H7 (cell line): Measurements from ENCODE around the gene RYR1. TPM values are rescaled to one million over a fixed set of nuclear protein-coding genes. Genes with fewer than 3 reads are reported as not detected.
"Not testable (repeated sequence)": the region's sequence is repeated elsewhere in the genome, so short reads cannot be mapped to it uniquely, and the experiment has no call there.

Source experiments
- DNase-seq: peaks from one replicate; pipeline ENCODE4 v3.0.0; 2012
- H3K27me3 ChIP-seq: 2 replicates; pipeline ENCODE4 v1.6.0; 2011; ENCODE audit warnings: mild to moderate bottlenecking, low read length; ENCODE audit not compliant: control insufficient read depth, insufficient read depth
- H3K36me3 ChIP-seq: replicated peaks from 2 replicates; pipeline ENCODE4 v1.5.1; 2011; ENCODE audit warnings: low read length; ENCODE audit not compliant: control insufficient read depth, insufficient read depth
- H3K4me3 ChIP-seq: 2 replicates; pipeline ENCODE4 v1.5.1; 2011; ENCODE audit warnings: low read depth, mild to moderate bottlenecking, control low read depth, low read length, moderate library complexity; ENCODE audit not compliant: insufficient read depth
- total RNA-seq: library from RNA; depleted of rRNA; stranded (reverse); fragments of >200 nt; shearing (Covaris generic); gene quantifications from 2 replicates; pipeline ENCODE4 v1.2.3, GENCODE V29; 2014

Gene RYR1
- total RNA-seq, 1 experiment from 2014 or later = 17.9 TPM

DNA sequence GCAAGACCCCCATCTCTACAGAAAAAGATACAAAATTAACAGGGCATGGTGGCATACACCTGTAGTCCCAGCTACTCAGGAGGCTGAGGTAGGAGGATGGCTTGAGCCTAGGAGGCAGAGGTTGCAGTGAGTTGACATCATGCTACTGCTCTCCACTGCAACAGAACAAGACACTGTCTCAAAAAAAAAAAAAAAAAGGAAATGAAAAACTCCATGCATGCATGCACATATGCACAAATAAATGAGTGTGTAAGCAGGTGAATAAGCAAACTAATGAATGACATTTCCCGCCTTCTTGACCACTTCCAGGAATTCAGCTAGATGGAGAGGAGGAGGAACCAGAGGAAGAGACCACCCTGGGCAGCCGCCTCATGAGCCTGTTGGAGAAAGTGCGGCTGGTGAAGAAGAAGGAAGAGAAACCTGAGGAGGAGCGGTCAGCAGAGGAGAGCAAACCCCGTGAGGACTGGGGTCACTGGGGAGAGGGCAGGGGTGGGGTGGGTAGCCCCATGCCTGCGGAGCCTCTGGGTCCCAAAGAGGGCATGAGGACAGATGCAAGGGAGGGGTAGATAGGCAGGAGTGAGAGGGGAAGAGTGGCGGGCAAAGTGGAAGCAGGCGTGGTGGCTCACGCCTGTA, 58.8 kb downstream of the RYR1 start:
- Histone ChIP-seq H3K36me3 (peaks cover 22% of the 10 kb centered on the region), H3K4me3 (no peak overlapping the region)
- DNase-seq = no peak

DNA sequence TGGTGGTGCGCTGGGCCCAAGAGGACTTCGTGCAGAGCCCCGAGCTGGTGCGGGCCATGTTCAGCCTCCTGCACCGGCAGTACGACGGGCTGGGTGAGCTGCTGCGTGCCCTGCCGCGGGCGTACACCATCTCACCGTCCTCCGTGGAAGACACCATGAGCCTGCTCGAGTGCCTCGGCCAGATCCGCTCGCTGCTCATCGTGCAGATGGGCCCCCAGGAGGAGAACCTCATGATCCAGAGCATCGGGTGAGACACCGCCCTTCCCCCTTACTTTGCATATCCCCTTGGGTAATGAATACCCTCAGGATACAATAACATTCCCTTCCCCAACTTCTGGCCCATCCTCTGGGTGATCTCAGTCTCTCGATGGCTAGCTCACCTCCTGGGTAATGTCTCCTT, 60.9 kb downstream of the RYR1 start:
- H3K4me3 ChIP-seq = no peak overlapping the region
- peak; percentile 76 for DNase-seq
- no peaks in the 10 kb centered on the region for H3K27me3 ChIP-seq
- peaks cover 18% of the 10 kb centered on the region for H3K36me3 ChIP-seq

More for the DNA sequence above, 58.8 kb downstream of the RYR1 start:
- no peaks in the 10 kb centered on the region for H3K27me3 ChIP-seq

DNA sequence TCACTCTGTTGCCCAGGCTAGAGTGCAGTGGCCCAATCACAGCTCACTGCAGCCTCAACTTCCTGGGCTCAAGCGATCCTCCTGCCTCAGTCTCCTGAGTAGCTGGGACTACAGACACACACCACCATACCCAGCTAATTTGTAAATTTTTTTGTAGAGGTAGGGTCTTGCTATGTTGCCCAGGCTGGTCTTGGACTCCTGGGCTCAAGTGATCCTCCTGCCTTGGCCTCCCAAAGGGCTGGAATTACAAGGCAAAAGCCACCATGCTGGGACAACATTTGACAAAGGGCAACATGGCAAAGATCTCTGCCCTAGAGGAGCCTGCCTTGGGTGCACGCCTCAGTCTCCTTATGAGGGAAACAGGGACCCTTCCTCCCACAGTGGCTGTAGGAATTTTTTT, 61.9 kb downstream of the RYR1 start:
- peaks cover 11% of the 10 kb centered on the region for H3K36me3 ChIP-seq
- H3K4me3 ChIP-seq, H3K27me3 ChIP-seq, DNase-seq: not testable (repeated sequence)

DNA sequence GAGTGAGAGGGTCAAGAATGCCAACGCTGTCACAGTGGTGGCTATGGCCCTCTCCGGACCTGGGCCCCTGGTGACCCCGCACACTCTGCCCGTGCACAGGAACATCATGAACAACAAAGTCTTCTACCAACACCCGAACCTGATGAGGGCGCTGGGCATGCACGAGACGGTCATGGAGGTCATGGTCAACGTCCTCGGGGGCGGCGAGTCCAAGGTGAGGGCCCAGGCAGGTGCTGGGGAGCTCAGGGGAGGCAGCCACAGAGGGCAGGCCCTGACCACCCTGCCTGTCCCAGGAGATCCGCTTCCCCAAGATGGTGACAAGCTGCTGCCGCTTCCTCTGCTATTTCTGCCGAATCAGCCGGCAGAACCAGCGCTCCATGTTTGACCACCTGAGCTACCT, 62.6 kb downstream of the RYR1 start:
- Histone ChIP-seq H3K27me3 (no peaks in the 10 kb centered on the region), H3K36me3 (peaks cover 12% of the 10 kb centered on the region), H3K4me3 (no peak overlapping the region)
- no peak for DNase-seq

DNA sequence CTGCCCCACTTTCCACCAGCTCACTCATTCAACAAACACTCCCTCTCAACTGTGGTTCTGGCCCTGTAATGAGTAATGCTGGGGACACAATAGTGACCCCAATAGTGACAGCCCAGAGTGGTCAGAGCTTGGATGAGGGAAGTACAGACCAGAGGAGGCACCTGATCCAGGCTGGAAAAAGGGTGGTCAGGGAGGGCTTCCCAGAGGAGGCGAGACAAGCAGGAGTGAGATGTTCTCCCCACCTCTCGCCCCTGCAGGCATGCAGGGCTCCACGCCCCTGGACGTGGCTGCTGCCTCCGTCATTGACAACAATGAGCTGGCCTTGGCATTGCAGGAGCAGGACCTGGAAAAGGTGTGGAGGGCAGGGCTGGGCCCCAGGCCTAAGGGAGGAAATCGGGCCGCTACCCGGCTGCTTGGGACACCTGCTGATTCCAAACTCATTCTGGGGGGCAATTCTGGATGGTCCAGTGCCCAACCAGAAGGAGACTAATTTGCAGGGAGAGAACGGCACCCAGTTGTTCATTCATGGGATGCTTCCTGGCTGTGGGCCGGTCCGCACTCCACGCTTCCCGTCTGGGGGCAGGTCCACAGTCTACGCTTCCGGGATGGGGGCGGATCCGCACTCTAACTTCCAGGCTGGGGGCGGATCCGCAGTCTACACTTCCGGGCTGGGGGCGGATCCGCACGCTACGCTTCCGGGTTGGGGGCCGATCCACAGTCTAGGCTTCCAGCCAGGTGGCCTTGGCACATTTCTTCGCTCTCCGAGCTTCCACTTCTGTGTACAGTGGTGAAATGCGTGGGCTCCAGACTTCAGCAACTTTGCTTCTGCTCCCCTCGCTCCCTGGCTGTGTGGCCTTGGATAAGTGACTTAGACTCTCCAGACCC, 63.4 kb downstream of the RYR1 start:
- H3K4me3 ChIP-seq = no peak overlapping the region

DNA sequence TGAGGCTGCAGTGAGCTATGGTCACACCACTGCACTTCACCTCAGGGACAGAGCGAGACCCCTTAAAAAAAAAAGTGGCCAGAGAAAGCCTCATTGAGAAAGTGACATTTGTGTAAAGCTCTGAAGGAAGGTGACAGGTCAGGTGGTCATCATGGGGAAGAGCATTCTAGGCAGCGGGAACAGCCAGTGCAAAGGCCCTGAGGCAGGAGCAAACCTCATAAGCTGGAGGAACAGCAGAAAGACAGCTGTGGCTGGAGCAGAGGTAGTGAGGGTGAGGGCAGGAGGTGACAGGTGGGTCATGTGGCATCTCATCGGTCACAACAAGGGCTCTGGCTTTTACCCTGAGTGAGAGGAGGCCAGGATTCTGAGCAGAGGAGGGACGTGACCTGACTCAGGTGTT, 64.4 kb downstream of the RYR1 start:
- H3K4me3 ChIP-seq = no peak overlapping the region
- no peak for DNase-seq
- H3K27me3 ChIP-seq = no peaks in the 10 kb centered on the region
- H3K36me3 ChIP-seq = peaks cover 10% of the 10 kb centered on the region

More for the DNA sequence above, 63.4 kb downstream of the RYR1 start:
- Histone ChIP-seq H3K36me3 (peaks cover 12% of the 10 kb centered on the region), H3K27me3 (no peaks in the 10 kb centered on the region)
- DNase-seq = no peak

DNA sequence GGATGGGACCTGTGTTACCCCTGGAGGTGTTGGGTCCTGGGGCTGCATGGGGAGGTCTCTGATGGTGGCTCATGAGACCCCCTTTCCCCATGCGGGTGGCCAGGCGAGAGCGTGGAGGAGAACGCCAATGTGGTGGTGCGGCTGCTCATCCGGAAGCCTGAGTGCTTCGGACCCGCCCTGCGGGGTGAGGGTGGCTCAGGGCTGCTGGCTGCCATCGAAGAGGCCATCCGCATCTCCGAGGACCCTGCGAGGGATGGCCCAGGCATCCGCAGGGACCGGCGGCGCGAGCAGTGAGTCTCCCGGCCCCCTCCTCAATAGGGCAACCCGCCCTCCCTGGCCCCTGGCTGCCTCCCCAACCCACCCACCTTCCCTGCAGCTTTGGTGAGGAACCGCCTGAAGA, 66.0 kb downstream of the RYR1 start:
- H3K36me3 ChIP-seq = peaks cover 15% of the 10 kb centered on the region
- no peaks in the 10 kb centered on the region for H3K27me3 ChIP-seq
- no peak for DNase-seq
- H3K4me3 ChIP-seq = no peak overlapping the region

DNA sequence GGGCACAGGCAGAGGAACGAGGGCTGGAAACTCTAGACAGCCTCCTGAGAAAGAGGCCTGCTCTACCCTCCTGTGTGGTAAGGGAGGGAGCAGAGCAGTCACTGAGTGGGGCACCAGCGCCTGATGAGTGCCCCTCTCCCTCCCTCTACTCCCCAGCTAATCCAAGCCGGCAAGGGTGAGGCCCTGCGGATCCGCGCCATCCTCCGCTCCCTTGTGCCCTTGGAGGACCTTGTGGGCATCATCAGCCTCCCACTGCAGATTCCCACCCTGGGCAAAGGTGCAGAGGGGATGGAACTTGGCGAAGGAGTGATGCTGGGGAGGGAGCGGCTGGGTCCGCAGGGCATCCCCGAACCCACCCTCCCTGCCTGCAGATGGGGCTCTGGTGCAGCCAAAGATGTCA, 67.0 kb downstream of the RYR1 start:
- peak; percentile 57 for DNase-seq
- Histone ChIP-seq H3K27me3 (no peaks in the 10 kb centered on the region), H3K4me3 (no peak overlapping the region), H3K36me3 (peaks cover 14% of the 10 kb centered on the region)

DNA sequence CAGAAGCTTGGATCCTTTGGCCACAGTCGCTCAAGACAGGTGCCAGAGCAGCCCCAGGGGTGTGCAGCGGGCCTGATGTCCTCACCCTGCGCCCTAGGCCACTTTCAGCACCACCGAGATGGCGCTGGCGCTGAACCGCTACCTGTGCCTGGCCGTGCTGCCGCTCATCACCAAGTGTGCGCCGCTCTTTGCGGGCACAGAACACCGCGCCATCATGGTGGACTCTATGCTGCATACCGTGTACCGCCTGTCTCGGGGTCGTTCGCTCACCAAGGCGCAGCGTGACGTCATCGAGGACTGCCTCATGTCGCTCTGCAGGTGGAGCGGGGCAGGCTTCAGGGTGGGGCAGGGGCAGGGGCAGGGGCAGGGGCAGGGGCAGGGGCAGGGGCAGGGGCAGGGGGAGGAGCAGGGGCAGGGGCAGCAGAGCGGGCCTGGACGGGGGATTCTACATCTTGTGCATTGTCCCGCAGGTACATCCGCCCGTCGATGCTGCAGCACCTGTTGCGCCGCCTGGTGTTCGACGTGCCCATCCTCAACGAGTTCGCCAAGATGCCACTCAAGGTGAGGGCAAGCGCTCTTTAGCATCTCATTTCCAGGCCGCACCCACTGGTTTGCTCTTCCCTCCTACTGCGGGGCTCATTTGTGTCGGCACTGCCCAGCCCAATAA, 69.1 kb downstream of the RYR1 start:
- peaks cover 10% of the 10 kb centered on the region for H3K36me3 ChIP-seq
- H3K27me3 ChIP-seq = peaks cover 1% of the 10 kb centered on the region; the same call in 1 of the 2 replicates
- DNase-seq = no peak
- no peak overlapping the region for H3K4me3 ChIP-seq

DNA sequence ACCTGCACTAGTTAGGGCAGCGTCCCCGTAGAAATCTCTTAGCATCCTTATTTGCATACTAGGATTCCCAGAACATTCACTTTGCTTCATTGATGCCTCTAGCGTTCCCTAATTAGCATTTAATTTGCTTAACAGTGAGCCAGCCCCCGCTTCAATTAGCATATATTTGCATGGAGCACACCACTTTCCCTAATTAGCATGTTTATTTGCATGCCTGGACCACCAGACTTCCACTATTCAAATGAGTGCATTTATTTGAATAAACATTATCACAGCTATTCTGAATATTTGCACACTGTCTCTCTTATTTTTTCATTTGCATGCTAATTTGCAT, 69.6 kb downstream of the RYR1 start:
- peaks cover 1% of the 10 kb centered on the region; the same call in 1 of the 2 replicates for H3K27me3 ChIP-seq
- no peak for DNase-seq
- H3K36me3 ChIP-seq = peaks cover 9% of the 10 kb centered on the region
- no peak overlapping the region for H3K4me3 ChIP-seq

DNA sequence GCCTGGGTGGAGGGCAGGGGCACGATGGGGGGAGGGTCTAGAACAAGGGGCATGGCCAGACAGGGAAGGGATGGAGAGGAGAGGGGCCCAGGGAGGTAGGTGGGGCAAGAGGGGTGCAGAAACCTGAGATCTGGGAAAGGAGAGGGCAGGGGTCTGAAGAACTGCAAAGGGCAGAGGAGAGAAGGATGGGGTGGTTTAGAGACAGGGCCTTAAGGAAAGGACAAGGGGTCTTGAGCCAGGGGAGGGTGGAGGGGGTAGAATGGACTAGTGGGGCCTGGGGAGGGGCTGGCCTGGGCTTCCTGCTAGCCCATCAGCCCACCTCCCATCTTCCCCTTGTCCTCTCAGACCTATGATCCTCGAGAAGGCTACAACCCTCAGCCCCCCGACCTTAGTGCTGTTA, 72.5 kb downstream of the RYR1 start:
- peak; percentile 56 for DNase-seq
- Histone ChIP-seq H3K36me3 (peaks cover 14% of the 10 kb centered on the region), H3K27me3 (peaks cover 1% of the 10 kb centered on the region; the same call in 1 of the 2 replicates), H3K4me3 (no peak overlapping the region)

DNA sequence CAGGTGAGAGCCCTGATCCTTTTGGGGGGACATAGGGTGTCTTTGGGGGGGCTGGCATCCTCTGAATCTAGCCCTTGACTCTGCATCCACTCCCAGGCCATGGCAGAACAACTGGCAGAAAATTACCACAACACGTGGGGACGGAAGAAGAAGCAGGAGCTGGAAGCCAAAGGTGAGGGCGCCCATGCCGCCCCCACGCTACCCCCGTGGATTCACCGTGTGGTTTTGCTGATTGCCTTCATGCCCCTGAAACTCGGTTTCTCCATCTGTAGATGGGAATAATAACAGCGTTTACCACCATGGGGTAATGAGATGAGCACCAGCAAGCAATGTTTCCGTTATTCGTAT, 72.9 kb downstream of the RYR1 start:
- H3K36me3 ChIP-seq = peaks cover 14% of the 10 kb centered on the region
- DNase-seq = peak; percentile 58
- peaks cover 1% of the 10 kb centered on the region; the same call in 1 of the 2 replicates for H3K27me3 ChIP-seq
- 0 out of 2 replicates have a peak overlapping the region, but pooled peaks have one; percentile 23 for H3K4me3 ChIP-seq

DNA sequence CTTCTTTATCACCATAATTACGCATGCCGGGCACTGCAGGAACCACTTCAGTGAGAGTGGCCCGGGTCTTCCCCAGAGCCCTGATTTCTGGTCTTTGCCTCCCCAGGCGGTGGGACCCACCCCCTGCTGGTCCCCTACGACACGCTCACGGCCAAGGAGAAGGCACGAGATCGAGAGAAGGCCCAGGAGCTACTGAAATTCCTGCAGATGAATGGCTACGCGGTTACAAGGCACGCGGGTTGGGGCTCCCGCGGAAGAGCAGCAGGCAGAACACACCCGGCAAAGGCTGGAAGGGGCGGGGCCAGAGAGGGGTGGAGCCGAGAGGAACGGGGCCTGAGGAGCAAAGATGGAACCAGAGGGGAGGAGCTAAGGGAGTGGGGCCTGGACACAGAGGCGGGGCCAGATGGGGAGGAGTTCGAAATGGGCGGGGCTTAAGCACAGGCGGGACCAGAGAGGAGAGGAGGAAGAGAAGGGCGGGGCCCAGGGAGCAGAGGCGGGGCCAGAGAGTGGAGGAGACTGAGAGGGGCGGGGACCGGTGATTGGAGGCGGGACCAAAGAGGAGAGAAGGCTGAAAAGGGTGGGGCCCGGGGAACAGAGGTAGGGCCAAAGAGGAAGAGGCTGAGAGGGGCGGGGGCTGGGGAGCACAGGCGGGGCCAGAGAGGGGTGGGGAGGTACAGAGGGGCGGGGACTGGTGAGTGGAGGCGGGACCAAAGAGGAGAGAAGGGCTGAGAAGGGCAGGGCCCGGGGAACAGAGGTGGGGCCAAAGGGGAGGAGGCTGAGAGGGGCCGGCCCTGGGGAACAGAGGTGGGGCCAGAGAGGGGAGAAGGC, 73.4 kb downstream of the RYR1 start:
- peak; percentile 100 for DNase-seq
- peaks cover 14% of the 10 kb centered on the region for H3K36me3 ChIP-seq
- peaks cover 1% of the 10 kb centered on the region; the same call in 1 of the 2 replicates for H3K27me3 ChIP-seq
- H3K4me3 ChIP-seq = peak overlapping the region; percentile 23

DNA sequence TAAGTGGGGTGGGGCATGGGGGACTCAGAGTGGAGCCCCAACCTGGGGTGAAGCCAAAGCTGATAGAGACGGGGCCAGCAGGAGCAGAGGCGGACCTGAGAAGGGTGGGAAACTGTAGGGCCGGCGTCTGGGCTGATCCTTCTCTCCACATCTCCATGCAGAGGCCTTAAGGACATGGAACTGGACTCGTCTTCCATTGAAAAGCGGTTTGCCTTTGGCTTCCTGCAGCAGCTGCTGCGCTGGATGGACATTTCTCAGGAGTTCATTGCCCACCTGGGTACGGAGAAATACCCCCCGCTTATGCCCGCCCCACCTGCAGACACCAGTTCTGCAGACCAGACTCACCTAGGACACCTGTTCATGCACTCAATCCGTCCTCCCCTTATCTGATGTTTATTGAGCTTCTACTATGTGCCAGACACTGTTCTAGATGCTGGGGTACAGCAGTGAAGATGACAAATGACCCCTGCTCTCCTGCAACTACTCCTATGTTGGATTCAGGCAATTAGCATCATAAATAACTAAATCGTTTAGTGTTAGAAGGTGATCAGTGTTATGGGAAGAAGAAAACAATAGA, 74.1 kb downstream of the RYR1 start:
- H3K27me3 ChIP-seq = peaks cover 1% of the 10 kb centered on the region; the same call in 1 of the 2 replicates
- H3K4me3 ChIP-seq = no peak overlapping the region
- DNase-seq = no peak
- peaks cover 14% of the 10 kb centered on the region for H3K36me3 ChIP-seq
